ENCODE measurements around the gene GPR150.
"Not testable (repeated sequence)": the region's sequence is repeated elsewhere in the genome, so short reads cannot be mapped to it uniquely, and the experiment has no call there.

- not testable (repeated sequence) for TF ChIP-seq CTCF (IDR thresholded peaks at IDR 0.05; ENCODE audit: insufficient read depth, low read depth, low read length); EZH2 (IDR thresholded peaks at IDR 0.05; ENCODE audit: insufficient read depth, low read length)
Observed at GRCh38 chr5:95646226-95646568, 26.3 kb downstream of the GPR150 start.

Data from astrocyte (in vitro differentiated cells and primary cell).